Keratinocyte (primary cell): ENCODE results near the gene NYNRIN. TPM values are rescaled to one million over a fixed set of nuclear protein-coding genes. Genes with fewer than 3 reads are reported as not detected.

Experiments
- DNase-seq: peaks from one replicate; pipeline ENCODE4 v3.0.0-alpha.2; 2011; ENCODE audit warnings: low read depth, missing footprints, low spot score
- FAIRE-seq: peaks from 2 replicates; lab custom pipeline; 2011; peaks lifted over from hg19 to GRCh38; lab: Jason Lieb, UNC
- H2AFZ ChIP-seq: 2 replicates; pipeline ENCODE4 v1.6.0; 2012; ENCODE audit warnings: low read length, control low read depth, inconsistent platforms; ENCODE audit not compliant: control insufficient read depth
- H3K27ac ChIP-seq: 2 replicates; pipeline ENCODE4 v1.5.1; 2011; ENCODE audit warnings: low read length; ENCODE audit not compliant: control insufficient read depth, insufficient read depth
- H3K27me3 ChIP-seq: 3 replicates; pipeline ENCODE4 v1.6.0; 2011; ENCODE audit warnings: low read length; ENCODE audit not compliant: control insufficient read depth, insufficient read depth; ENCODE audit errors: extremely low read depth
- H3K36me3 ChIP-seq, 2 experiments: 2 replicates in 1 of 2; 3 replicates in 1 of 2; pipeline ENCODE4 v1.5.1; 2011; ENCODE audit warnings: low read length in 2 of 2, mild to moderate bottlenecking in 1 of 2; ENCODE audit not compliant: control insufficient read depth in 2 of 2, insufficient read depth in 2 of 2; ENCODE audit errors: extremely low read depth in 1 of 2
- H3K4me1 ChIP-seq: 3 replicates; pipeline ENCODE4 v1.5.1; 2011; ENCODE audit warnings: low read length; ENCODE audit not compliant: control insufficient read depth, insufficient read depth; ENCODE audit errors: extremely low read depth
- H3K4me2 ChIP-seq: 3 replicates; pipeline ENCODE4 v1.6.0; 2011; ENCODE audit warnings: low read depth, low read length; ENCODE audit not compliant: control insufficient read depth, insufficient read depth; ENCODE audit errors: extremely low read depth
- H3K4me3 ChIP-seq, 3 experiments: fragments of 200-600 bp in 1 of 3; sonication (generic) in 1 of 3; 2 replicates in 2 of 3; 3 replicates in 1 of 3; pipeline ENCODE4 v1.5.1; 2011 to 2016; ENCODE audit warnings: low read length in 3 of 3, mild to moderate bottlenecking in 3 of 3, control low read depth in 2 of 3, inconsistent platforms in 1 of 3, low read depth in 1 of 3, mixed read lengths in 1 of 3, mixed run types in 1 of 3, moderate library complexity in 1 of 3; ENCODE audit not compliant: control insufficient read depth in 2 of 3, insufficient read depth in 2 of 3; ENCODE audit errors: extremely low read depth in 1 of 3
- H3K79me2 ChIP-seq: 2 replicates; pipeline ENCODE4 v1.6.0; 2012; ENCODE audit warnings: low read length; ENCODE audit not compliant: control insufficient read depth, insufficient read depth
- H3K9ac ChIP-seq: 3 replicates; pipeline ENCODE4 v1.6.0; 2011; ENCODE audit warnings: low read length; ENCODE audit not compliant: control insufficient read depth, insufficient read depth; ENCODE audit errors: extremely low read depth
- H3K9me1 ChIP-seq: 3 replicates; pipeline ENCODE4 v1.6.0; 2011; ENCODE audit warnings: low read length; ENCODE audit not compliant: control insufficient read depth, insufficient read depth; ENCODE audit errors: extremely low read depth
- H3K9me3 ChIP-seq: 2 replicates; pipeline ENCODE4 v1.5.1; 2012; ENCODE audit warnings: low read depth, low read length; ENCODE audit not compliant: control insufficient read depth
- H4K20me1 ChIP-seq: 3 replicates; pipeline ENCODE4 v1.6.0; 2011; ENCODE audit warnings: low read length; ENCODE audit not compliant: control insufficient read depth, insufficient read depth; ENCODE audit errors: extremely low read depth
- EZH2 ChIP-seq: IDR thresholded peaks from one replicate; pipeline ENCODE4 v1.6.1; 2012; ENCODE audit warnings: inconsistent platforms, mild to moderate bottlenecking, low read length, moderate library complexity
- dilution Hi-C: fragments of 300-500 bp; cut with MboI; formaldehyde crosslinking; loops from one replicate; pipeline ENCODE4 v1.7.0; 2020; ENCODE audit warnings: low sequenced_read_pairs; ENCODE audit not compliant: extremely low pct_ligation_motif_present
- polyA plus RNA-seq, 5 experiments: library from polyadenylated mRNA; depleted of rRNA in 3 of 5; stranded (reverse) in 3 of 5; stranded (forward) in 1 of 5; unstranded in 1 of 5; fragments of >200 nt; gene quantifications; 1 replicate in 1 of 5; 2 replicates in 3 of 5; 3 replicates in 1 of 5; pipeline versions ENCODE4 v1.2.1 to v1.2.3, GENCODE V29; 2011 to 2012; ENCODE audit warnings: missing spikeins in 2 of 5, low read depth in 1 of 5, low replicate concordance in 1 of 5
- TF ChIP-seq, protein P1 (sequence below), 3 experiments: IDR thresholded peaks in 1 of 3; conservative IDR thresholded peaks in 1 of 3; optimal IDR thresholded peaks in 1 of 3; 2 replicates in 2 of 3; 3 replicates in 1 of 3; pipeline versions ENCODE3 to v1.5.1; 2011; ENCODE audit warnings: low read length in 3 of 3, mild to moderate bottlenecking in 3 of 3, moderate library complexity in 2 of 3, control low read depth in 1 of 3, inconsistent platforms in 1 of 3; ENCODE audit not compliant: insufficient read depth in 2 of 3; ENCODE audit errors: extremely low read depth in 1 of 3

The NYNRIN gene
- polyA plus RNA-seq, 1 donor (not counting 4 experiments of a cell fraction or from before 2014, with no cell fraction given) = 4.9 TPM

DNA sequence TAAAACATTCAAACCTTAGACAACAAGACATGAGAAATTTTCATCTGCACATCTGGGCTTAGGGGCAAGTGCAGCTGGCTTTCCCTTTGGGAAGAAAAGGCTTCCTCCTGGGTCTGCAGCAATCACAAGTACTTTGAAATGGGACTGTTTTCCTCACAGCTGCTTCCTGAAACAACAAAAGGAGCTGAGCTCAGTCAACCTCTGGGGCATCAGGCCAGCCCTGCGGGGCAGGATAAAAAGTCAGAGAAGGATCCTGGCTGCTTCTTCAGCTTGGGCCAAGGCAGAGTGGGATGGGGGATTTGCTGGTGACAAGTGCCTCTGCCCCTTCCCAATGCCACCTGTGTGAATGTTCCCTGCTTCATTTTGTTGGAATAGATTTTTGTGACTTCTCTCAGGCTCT lies 59.9 kb downstream of the NYNRIN start:
- H3K79me2 ChIP-seq = no peaks in the 10 kb centered on the region
- TF ChIP-seq, protein P1, sequence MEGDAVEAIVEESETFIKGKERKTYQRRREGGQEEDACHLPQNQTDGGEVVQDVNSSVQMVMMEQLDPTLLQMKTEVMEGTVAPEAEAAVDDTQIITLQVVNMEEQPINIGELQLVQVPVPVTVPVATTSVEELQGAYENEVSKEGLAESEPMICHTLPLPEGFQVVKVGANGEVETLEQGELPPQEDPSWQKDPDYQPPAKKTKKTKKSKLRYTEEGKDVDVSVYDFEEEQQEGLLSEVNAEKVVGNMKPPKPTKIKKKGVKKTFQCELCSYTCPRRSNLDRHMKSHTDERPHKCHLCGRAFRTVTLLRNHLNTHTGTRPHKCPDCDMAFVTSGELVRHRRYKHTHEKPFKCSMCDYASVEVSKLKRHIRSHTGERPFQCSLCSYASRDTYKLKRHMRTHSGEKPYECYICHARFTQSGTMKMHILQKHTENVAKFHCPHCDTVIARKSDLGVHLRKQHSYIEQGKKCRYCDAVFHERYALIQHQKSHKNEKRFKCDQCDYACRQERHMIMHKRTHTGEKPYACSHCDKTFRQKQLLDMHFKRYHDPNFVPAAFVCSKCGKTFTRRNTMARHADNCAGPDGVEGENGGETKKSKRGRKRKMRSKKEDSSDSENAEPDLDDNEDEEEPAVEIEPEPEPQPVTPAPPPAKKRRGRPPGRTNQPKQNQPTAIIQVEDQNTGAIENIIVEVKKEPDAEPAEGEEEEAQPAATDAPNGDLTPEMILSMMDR (optimal IDR thresholded peaks at IDR 0.05 in 1 of 3, IDR thresholded peaks at IDR 0.05 in 1 of 3, conservative IDR thresholded peaks at IDR 0.05 in 1 of 3; ENCODE audit: extremely low read depth in 1 of 3, insufficient read depth in 2 of 3, low read length in 3 of 3) = no peak
- TF ChIP-seq EZH2 = no peak
- no peak overlapping the region for H3K4me2 ChIP-seq
- H3K27me3 ChIP-seq = no peaks in the 10 kb centered on the region
- DNase-seq (no peak), FAIRE-seq (no peak)
- H3K27ac ChIP-seq = no peak overlapping the region
- H3K9me3 ChIP-seq = no peaks in the 10 kb centered on the region
- no peaks in the 10 kb centered on the region for H4K20me1 ChIP-seq
- H2AFZ ChIP-seq = no peak overlapping the region
- dilution Hi-C loops = no loop called here
- H3K4me1 ChIP-seq = no peaks in the 10 kb centered on the region
- H3K9ac ChIP-seq = no peak overlapping the region
- no peak overlapping the region for H3K4me3 ChIP-seq
- no peaks in the 10 kb centered on the region for H3K9me1 ChIP-seq
- no peaks in the 10 kb centered on the region for H3K36me3 ChIP-seq

DNA sequence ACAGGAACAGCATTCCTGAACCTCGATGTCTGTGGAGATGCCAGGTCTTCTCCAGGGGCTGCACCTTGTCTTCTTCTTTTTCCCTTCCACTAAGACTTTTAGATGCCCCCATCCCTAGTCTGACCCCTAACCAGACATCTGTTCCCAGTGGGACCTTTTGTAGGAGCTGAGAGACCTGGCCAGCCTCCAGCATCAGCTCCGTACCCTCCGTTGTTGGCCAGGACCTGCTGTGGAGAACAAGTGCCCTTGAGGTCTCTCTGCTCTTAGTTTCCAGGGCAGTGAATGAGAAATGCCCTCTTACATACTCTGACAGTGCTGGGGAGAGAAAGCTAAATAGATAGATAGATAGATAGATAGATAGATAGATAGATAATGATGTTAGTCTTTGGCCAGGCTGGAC lies 60.5 kb downstream of the NYNRIN start:
- Histone ChIP-seq H3K4me1 (no peaks in the 10 kb centered on the region), H3K9me3 (no peaks in the 10 kb centered on the region), H4K20me1 (no peaks in the 10 kb centered on the region), H3K9me1 (no peaks in the 10 kb centered on the region), H3K79me2 (no peaks in the 10 kb centered on the region), H3K27me3 (no peaks in the 10 kb centered on the region), H3K36me3 (no peaks in the 10 kb centered on the region), H3K9ac (no peak overlapping the region), H3K27ac (no peak overlapping the region), H3K4me2 (no peak overlapping the region), H2AFZ (no peak overlapping the region), H3K4me3 (no peak overlapping the region)
- TF ChIP-seq, protein P1 (optimal IDR thresholded peaks at IDR 0.05 in 1 of 3, IDR thresholded peaks at IDR 0.05 in 1 of 3, conservative IDR thresholded peaks at IDR 0.05 in 1 of 3; ENCODE audit: extremely low read depth in 1 of 3, insufficient read depth in 2 of 3, low read length in 3 of 3) = no peak
- no peak for TF ChIP-seq EZH2
- DNase-seq (no peak), FAIRE-seq (no peak)
- dilution Hi-C loops = no loop called here
